ENCODE data around the gene SYCP2L.
"Not testable (repeated sequence)": the region's sequence is repeated elsewhere in the genome, so short reads cannot be mapped to it uniquely, and the experiment has no call there.

The SYCP2L gene

GRCh38 chr6:10886691-10887502 lies at the start of gene SYCP2L:
SYCP2L (plus strand) TSS chr6:10887052; CDS start chr6:10887127, 75 bp downstream.
- no peak for DNase-seq (ENCODE audit: low read depth in 2 of 2)

- DNase-seq (ENCODE audit: low read depth in 2 of 2) = no peak
Observed at GRCh38 chr6:10837622-10837994, 49.2 kb upstream of the SYCP2L start.

- DNase-seq (ENCODE audit: low read depth in 2 of 2) = peak; percentile 70
Observed at GRCh38 chr6:10837995-10838793, 48.7 kb upstream of the SYCP2L start, which contains the start of gene MAK. MAK (minus strand) TSS chr6:10838539; CDS start chr6:10830648, 7,891 bp downstream.

GRCh38 chr6:10838794-10839333 lies 48.0 kb upstream of the SYCP2L start:
- no peak for DNase-seq (ENCODE audit: low read depth in 2 of 2)

- DNase-seq (ENCODE audit: low read depth in 2 of 2) = no peak
Observed at GRCh38 chr6:10843554-10843953, 43.3 kb upstream of the SYCP2L start.

GRCh38 chr6:10847684-10848083 lies 39.2 kb upstream of the SYCP2L start:
- no peak for DNase-seq (ENCODE audit: low read depth in 2 of 2)

- DNase-seq (ENCODE audit: low read depth in 2 of 2) = no peak
Observed at GRCh38 chr6:10849901-10850300, 37.0 kb upstream of the SYCP2L start.

GRCh38 chr6:10850728-10851127 lies 36.1 kb upstream of the SYCP2L start:
- no peak for DNase-seq (ENCODE audit: low read depth in 2 of 2)

- DNase-seq (ENCODE audit: low read depth in 2 of 2) = no peak
Observed at GRCh38 chr6:10852361-10852960, 34.4 kb upstream of the SYCP2L start.

GRCh38 chr6:10853849-10854300 lies 33.0 kb upstream of the SYCP2L start:
- DNase-seq (ENCODE audit: low read depth in 2 of 2) = not testable (repeated sequence)

- no peak for DNase-seq (ENCODE audit: low read depth in 2 of 2)
Observed at GRCh38 chr6:10854922-10855632, 31.8 kb upstream of the SYCP2L start.

- DNase-seq (ENCODE audit: low read depth in 2 of 2) = no peak
Observed at GRCh38 chr6:10857259-10857658, 29.6 kb upstream of the SYCP2L start.

GRCh38 chr6:10861086-10861485 lies 25.8 kb upstream of the SYCP2L start:
- no peak for DNase-seq (ENCODE audit: low read depth in 2 of 2)

- DNase-seq (ENCODE audit: low read depth in 2 of 2) = no peak
Observed at GRCh38 chr6:10862361-10862760, 24.5 kb upstream of the SYCP2L start.

- DNase-seq (ENCODE audit: low read depth in 2 of 2) = not testable (repeated sequence)
Observed at GRCh38 chr6:10863031-10863430, 23.8 kb upstream of the SYCP2L start.

GRCh38 chr6:10866709-10867108 lies 20.1 kb upstream of the SYCP2L start:
- DNase-seq (ENCODE audit: low read depth in 2 of 2) = not testable (repeated sequence)

- DNase-seq (ENCODE audit: low read depth in 2 of 2) = no peak
Observed at GRCh38 chr6:10867952-10868351, 18.9 kb upstream of the SYCP2L start.

- DNase-seq (ENCODE audit: low read depth in 2 of 2) = no peak
Observed at GRCh38 chr6:10873374-10873773, 13.5 kb upstream of the SYCP2L start.

- DNase-seq (ENCODE audit: low read depth in 2 of 2) = no peak
Observed at GRCh38 chr6:10874207-10874606, 12.6 kb upstream of the SYCP2L start.

GRCh38 chr6:10875026-10875425 lies 11.8 kb upstream of the SYCP2L start:
- no peak for DNase-seq (ENCODE audit: low read depth in 2 of 2)

GRCh38 chr6:10877012-10877411 lies 9.8 kb upstream of the SYCP2L start:
- no peak for DNase-seq (ENCODE audit: low read depth in 2 of 2)
